Esophagus muscularis mucosa (tissue), 4 donors: Measurements from ENCODE around the gene RBM17. TPM values are rescaled to one million over a fixed set of nuclear protein-coding genes. Genes with fewer than 3 reads are reported as not detected.
"Not testable (repeated sequence)": the region's sequence is repeated elsewhere in the genome, so short reads cannot be mapped to it uniquely, and the experiment has no call there.

Source experiments
- DNase-seq: peaks from one replicate; pipeline ENCODE4 v3.0.0-alpha.2; 2017; ENCODE audit errors: extremely low spot score
- H3K27ac ChIP-seq, 4 donors: fragments of 200-600 bp; sonication (generic); replicated peaks in 1 of 4; 1 replicate in 3 of 4; 2 replicates in 1 of 4; pipeline ENCODE4 v1.5.1; 2016 to 2019; ENCODE audit warnings: mild to moderate bottlenecking in 1 of 4
- H3K27me3 ChIP-seq, 4 donors: fragments of 200-600 bp; sonication (generic); one replicate each; pipeline versions ENCODE4 v1.5.1 to v1.6.0; 2016 to 2019
- H3K36me3 ChIP-seq, 4 donors: fragments of 200-600 bp; sonication (generic); one replicate each; pipeline ENCODE4 v1.5.1; 2016 to 2019
- H3K4me1 ChIP-seq, 4 donors: fragments of 200-600 bp; sonication (generic); one replicate each; pipeline ENCODE4 v1.5.1; 2016 to 2019
- H3K4me3 ChIP-seq, 4 donors: fragments of 200-600 bp; sonication (generic); 1 replicate in 2 of 4; 2 replicates in 2 of 4; pipeline ENCODE4 v1.5.1; 2016 to 2019; ENCODE audit warnings: mild to moderate bottlenecking in 4 of 4, moderate library complexity in 1 of 4
- H3K9me3 ChIP-seq, 4 donors: fragments of 200-600 bp; sonication (generic); 1 replicate in 3 of 4; 2 replicates in 1 of 4; pipeline ENCODE4 v1.5.1; 2016 to 2019
- CTCF ChIP-seq, 3 experiments: fragments of 200-600 bp in 2 of 3; fragments of 450-650 bp in 1 of 3; sonication (generic) in 2 of 3; IDR thresholded peaks; one replicate each; pipeline ENCODE4 v1.5.1; 2017 to 2019; ENCODE audit warnings: antibody characterized with exemption in 3 of 3, mild to moderate bottlenecking in 2 of 3, moderate library complexity in 1 of 3
- EP300 ChIP-seq: sonication (generic); formaldehyde crosslinking; IDR thresholded peaks from one replicate; pipeline ENCODE4 v1.6.1; 2017; ENCODE audit warnings: antibody characterized with exemption
- POLR2A ChIP-seq: fragments of 450-650 bp; IDR thresholded peaks from one replicate; pipeline ENCODE4 v1.6.1; 2017; ENCODE audit warnings: antibody characterized with exemption, moderate library complexity, mild to moderate bottlenecking, low read depth
- POLR2AphosphoS5 ChIP-seq, 2 donors: sonication (generic); formaldehyde crosslinking; IDR thresholded peaks; one replicate each; pipeline ENCODE4 v1.6.1; 2017; ENCODE audit warnings: antibody characterized with exemption in 2 of 2
- WGBS: methylation state at CpG from one replicate; pipeline ENCODE4 v1.1.5; 2018; 5-methylcytosine and 5-hydroxymethylcytosine counted together
- intact Hi-C: fragments of 100-400 bp; cut with DNase I; formaldehyde crosslinking; loops from one replicate; pipeline ENCODE4 v1.15.1; 2023
- total RNA-seq, 4 donors: library from RNA; depleted of rRNA; stranded (reverse); fragments of >200 nt; gene quantifications; one replicate each; pipeline versions ENCODE4 v1.1.0 to v1.2.1, GENCODE V29; 2016

Gene RBM17
- total RNA-seq, 4 donors from 2014 or later: 48.5 to 72.9 (median 59.5) TPM

GRCh38 chr10:6139470-6139869 lies 50.6 kb downstream of the RBM17 start:
- Histone ChIP-seq H3K9me3 (no peaks in the 10 kb centered on the region), H3K4me3 (no peak overlapping the region), H3K27ac (no peak overlapping the region), H3K36me3 (no peaks in the 10 kb centered on the region), H3K27me3 (peaks cover 0 to 27% (median 0%) of the 10 kb centered on the region in 4 donors), H3K4me1 (peaks cover 0 to 13% (median 5%) of the 10 kb centered on the region in 4 donors)
- no peak for DNase-seq
- intact Hi-C loops: no loop called here
- TF ChIP-seq EP300 (no peak), POLR2A (no peak), POLR2AphosphoS5 (IDR thresholded peaks at IDR 0.05) (no peak), CTCF (IDR thresholded peaks at IDR 0.05) (no peak)
- WGBS: 90% methylated on average over 10 of the region's 11 CpGs

GRCh38 chr10:6140141-6140841 lies 51.5 kb downstream of the RBM17 start:
- Histone ChIP-seq H3K4me1 (peaks cover 0 to 14% (median 6%) of the 10 kb centered on the region in 4 donors), H3K9me3 (no peaks in the 10 kb centered on the region), H3K27me3 (peaks cover 0 to 27% (median 0%) of the 10 kb centered on the region in 4 donors), H3K27ac (no peak overlapping the region), H3K36me3 (no peaks in the 10 kb centered on the region), H3K4me3 (no peak overlapping the region)
- DNase-seq: no peak
- intact Hi-C loops: loop anchor here (5.0 kb wide), 1 partner anchor 33 kb away; no protein-coding TSS in a partner anchor
- WGBS: 68% methylated on average over 27 of the region's 28 CpGs
- TF ChIP-seq CTCF (IDR thresholded peaks at IDR 0.05) (no peak), POLR2AphosphoS5 (IDR thresholded peaks at IDR 0.05) (no peak), POLR2A (no peak), EP300 (no peak)

- H3K27me3 ChIP-seq: peaks cover 0 to 27% (median 0%) of the 10 kb centered on the region in 4 donors
Measured at GRCh38 chr10:6140965-6141295, 52.1 kb downstream of the RBM17 start.

GRCh38 chr10:6141296-6142151 lies 52.7 kb downstream of the RBM17 start:
- Histone ChIP-seq H3K27ac (no peak overlapping the region), H3K27me3 (peaks cover 0 to 26% (median 0%) of the 10 kb centered on the region in 4 donors), H3K4me1 (peaks cover 8 to 26% (median 17%) of the 10 kb centered on the region in 4 donors), H3K9me3 (no peaks in the 10 kb centered on the region), H3K36me3 (no peaks in the 10 kb centered on the region), H3K4me3 (peak overlapping the region in 3 of 4 donors; percentile 1 to 33 (median 25))
- DNase-seq: no peak
- WGBS: 75% methylated on average over 30 of the region's 30 CpGs
- intact Hi-C loops: loop anchor here (5.0 kb wide), 1 partner anchor 34 kb away; no protein-coding TSS in a partner anchor
- no peak for TF ChIP-seq CTCF (IDR thresholded peaks at IDR 0.05)
- TF ChIP-seq POLR2A: no peak
- peak in 1 of 2 donors; percentile 8 for TF ChIP-seq POLR2AphosphoS5 (IDR thresholded peaks at IDR 0.05)
- TF ChIP-seq EP300: no peak

More at GRCh38 chr10:6140965-6141295, 52.1 kb downstream of the RBM17 start:
- Histone ChIP-seq H3K36me3 (no peaks in the 10 kb centered on the region), H3K9me3 (no peaks in the 10 kb centered on the region), H3K4me3 (peak overlapping the region in 3 of 4 donors; percentile 1 to 33 (median 25)), H3K4me1 (peaks cover 4 to 20% (median 11%) of the 10 kb centered on the region in 4 donors), H3K27ac (no peak overlapping the region)
- intact Hi-C loops: loop anchor here (5.0 kb wide), 1 partner anchor 34 kb away; no protein-coding TSS in a partner anchor
- no peak for DNase-seq
- TF ChIP-seq POLR2AphosphoS5 (IDR thresholded peaks at IDR 0.05) (no peak), POLR2A (no peak), CTCF (IDR thresholded peaks at IDR 0.05) (no peak), EP300 (no peak)
- WGBS: 74% methylated on average over 8 of the region's 8 CpGs

- H3K27ac ChIP-seq, DNase-seq, H3K9me3 ChIP-seq, H3K4me3 ChIP-seq, H3K36me3 ChIP-seq: not testable (repeated sequence)
- H3K27me3 ChIP-seq: peaks cover 0 to 19% (median 0%) of the 10 kb centered on the region in 4 donors
- peaks cover 8 to 33% (median 23%) of the 10 kb centered on the region in 4 donors for H3K4me1 ChIP-seq
- 93% methylated on average over 7 of the region's 7 CpGs for WGBS
- intact Hi-C loops: loop anchor here (5.0 kb wide), 1 partner anchor 35 kb away; no protein-coding TSS in a partner anchor
Measured at GRCh38 chr10:6142186-6142585, 53.4 kb downstream of the RBM17 start.
